Activated CD4-positive, alpha-beta T cell treated with anti-CD3 and anti-CD28 coated beads for 48 hours (primary cell): ENCODE data around the gene GM2A.
"Not testable (repeated sequence)": the region's sequence is repeated elsewhere in the genome, so short reads cannot be mapped to it uniquely, and the experiment has no call there.

Experiments used
- DNase-seq: peaks from one replicate; pipeline ENCODE4 v3.0.0-alpha.2; 2020

GM2A gene

DNA sequence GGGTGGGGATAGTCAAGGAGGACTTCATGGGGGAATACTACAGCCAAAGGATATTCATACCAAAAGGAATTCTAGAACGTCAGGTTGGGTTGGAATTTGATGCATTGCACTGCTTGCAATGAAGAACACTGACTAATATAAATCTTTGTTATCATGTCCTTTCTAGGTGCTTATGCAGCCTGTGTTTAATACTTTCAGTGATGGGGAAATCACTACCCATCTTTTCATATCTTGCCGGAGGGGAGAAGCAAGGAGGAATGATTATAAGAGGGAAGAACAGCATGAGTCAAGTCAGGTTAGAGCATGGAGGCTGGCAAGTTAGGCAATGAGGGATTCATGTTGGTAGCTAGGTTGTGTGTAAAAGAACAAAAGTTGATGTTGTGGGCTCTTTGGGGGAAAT lies 24.0 kb upstream of the GM2A start:
- no peak for DNase-seq

DNA sequence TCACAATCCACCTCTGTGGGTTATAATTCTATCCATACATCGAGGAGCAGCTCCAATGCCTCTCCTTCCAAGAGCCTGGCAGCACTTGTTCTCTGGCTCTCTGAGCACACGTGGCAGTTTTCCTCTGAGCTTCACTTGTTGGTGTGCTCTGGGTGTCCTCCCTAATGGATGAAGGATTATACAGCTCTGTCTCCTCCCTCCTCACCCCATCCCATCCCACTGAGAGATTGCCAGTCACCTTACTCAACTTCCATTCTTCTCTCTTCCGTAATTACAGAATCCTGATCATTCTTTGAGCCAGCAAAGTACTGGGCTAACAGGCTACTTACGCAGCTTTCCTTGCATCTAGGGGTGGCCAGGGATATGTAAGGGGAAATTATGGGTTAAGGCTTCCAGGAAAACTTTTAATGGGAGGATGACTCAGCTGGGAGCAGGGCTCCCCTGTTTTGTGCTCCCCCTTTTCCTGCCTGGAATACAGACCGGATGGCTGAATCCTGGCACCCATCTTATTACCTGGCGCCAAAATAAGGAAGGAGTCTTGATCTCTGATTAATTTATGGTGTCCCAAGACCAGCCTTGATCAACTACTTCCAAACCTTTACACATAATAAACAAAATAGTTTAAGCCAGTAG lies 22.8 kb upstream of the GM2A start:
- no peak for DNase-seq

DNA sequence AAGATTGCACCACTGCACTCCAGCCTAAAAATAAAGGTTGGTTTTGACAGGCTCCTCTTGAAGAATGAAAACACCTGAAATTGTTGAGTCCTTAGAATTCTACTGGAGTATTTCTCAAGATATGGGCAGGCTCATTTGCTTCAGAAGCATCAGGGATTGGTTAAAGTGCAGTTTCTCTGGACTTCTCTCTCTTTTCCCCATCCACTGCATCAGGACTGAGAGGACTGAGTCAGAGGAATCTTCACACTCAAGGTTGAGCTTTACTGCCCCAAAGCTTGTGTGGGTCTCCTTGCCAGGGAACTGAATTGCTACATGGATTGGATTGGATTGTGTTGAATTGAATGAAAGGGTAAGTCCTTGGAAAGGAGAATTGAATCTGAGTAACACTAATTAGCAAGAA lies 21.6 kb upstream of the GM2A start:
- DNase-seq, result no peak

DNA sequence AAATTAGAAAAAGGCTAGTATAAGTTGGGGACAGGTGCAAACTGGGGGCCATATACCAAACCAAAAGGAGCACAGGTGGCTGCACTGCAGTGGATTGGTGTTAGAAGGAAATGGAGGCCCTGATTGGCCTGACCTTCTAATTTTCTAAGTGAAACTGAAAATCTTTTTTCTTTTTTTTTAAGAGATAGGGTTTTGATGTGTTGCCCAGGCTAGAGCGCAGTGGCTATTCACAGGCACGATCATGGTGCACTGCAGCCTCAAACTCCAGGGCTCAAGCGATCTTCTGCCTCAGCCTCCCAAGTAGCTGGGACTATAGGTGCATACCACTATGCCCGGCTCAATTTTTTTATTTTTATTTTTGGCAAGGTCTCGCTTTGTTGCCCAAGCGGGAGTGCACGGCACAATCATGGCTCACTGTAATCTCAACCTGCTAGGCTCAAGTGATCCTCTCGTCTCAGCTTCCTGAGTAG lies 19.3 kb upstream of the GM2A start:
- DNase-seq, result no peak

DNA sequence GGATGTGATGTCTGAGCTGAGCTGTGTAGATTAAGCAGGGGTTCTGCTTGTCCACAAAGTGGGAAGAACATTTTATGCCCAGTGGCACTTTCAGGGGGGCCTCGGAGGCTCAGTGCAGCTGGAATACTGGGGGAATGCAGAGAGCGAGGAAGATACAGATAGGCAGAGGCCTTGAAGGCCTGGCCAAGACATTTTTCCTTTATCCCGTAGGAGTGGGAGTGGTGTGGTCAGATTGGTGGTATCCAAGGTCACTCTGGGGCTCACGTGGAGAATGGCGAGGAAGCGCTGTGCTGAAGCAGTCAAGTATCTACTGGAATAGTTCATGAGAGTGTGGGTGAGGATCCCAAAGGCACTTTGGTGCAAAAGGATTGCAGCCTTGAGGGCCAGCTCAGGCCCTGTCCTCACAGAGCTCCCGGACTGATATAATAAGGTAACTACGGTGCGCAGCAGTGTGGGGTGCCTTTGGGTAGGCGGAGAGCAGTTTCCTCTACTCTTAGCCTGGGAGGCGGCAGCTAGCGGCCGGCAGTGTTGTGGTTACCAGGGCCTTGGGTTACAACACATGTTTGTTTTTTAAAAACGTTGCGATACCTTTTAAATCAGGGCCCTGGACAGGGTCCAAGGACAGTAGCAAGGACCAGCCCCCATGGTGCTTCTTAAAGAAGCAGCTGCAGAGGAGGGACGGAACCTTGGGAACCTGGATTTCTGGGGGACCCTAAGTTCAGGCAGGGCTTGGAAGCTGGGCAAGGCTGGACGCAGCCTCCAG lies 18.3 kb upstream of the GM2A start:
- DNase-seq, result peak; percentile 32

DNA sequence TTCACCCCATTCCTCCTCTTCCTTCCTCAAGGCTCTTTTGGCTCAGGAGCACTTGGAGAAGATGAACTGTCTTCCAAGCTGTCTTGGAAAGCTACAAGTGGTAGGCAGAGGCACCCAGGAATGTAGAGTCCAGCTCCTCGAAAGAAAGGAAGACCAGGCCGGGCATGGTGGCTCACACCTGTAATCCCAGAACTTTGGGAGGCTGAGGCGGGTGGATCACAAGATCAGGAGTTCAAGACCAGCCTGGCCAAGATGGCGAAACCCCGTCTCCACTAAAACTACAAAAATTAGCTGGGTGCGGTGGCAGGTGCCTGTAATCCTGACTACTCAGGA lies 17.8 kb upstream of the GM2A start:
- DNase-seq, result not testable (repeated sequence)

DNA sequence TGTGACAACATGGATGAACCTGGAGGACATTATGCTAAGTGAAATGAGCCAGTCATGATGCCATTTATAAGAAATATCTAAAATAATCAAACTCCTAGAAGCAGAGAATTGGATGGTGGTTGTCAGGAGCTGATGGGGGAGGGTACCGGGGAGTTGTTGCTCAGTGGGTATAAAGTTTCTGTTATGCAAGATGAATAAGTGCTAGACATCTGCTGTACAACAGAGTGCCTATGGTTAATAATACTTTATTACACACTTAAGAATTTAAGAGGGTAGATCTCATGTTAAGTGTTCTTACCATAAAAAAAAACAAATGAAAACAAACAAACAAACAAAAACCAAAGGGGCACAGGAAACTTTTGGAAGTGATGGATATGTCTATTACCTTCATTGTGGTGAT lies 16.1 kb upstream of the GM2A start:
- DNase-seq, result no peak

DNA sequence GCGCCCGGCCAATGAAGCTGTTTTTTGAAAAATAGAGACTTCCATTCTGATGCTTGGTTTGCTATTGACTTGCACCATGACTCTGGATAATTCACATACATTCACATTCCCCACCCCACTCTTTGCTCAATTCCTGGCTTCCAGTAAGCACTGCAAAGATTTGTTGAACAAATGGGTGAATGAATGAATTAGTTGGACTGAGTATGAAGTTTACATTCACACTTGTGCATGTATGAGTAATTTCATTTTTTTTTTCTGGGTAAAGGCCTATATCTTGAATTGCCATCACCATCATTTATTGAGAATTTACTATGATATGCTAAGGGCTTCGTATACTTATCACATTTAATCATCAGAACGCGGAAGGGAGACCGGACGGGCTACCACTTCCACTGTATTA lies 15.3 kb upstream of the GM2A start:
- no peak for DNase-seq

DNA sequence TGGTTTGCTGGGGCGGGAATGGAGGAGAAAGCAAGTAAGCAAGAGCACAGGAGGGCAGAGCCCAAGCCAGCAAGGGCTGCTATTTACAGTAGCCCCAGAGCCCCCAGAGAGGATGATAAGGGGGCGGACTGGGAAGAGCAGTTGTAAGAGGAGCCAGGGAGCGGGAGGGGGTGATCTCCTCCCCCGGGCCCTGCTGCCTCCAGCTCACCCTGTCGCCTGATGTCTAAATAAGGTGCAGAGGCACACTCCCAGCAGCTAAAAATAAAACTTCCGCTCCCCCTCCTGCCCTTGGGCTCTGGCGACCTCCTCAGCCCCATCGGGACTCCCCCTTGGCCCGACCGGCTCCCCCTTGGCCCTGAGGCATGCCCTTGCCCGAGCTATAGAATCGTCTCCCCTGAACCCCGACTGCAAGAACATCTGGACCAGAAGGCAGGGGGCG lies 14.7 kb upstream of the GM2A start:
- no peak for DNase-seq

DNA sequence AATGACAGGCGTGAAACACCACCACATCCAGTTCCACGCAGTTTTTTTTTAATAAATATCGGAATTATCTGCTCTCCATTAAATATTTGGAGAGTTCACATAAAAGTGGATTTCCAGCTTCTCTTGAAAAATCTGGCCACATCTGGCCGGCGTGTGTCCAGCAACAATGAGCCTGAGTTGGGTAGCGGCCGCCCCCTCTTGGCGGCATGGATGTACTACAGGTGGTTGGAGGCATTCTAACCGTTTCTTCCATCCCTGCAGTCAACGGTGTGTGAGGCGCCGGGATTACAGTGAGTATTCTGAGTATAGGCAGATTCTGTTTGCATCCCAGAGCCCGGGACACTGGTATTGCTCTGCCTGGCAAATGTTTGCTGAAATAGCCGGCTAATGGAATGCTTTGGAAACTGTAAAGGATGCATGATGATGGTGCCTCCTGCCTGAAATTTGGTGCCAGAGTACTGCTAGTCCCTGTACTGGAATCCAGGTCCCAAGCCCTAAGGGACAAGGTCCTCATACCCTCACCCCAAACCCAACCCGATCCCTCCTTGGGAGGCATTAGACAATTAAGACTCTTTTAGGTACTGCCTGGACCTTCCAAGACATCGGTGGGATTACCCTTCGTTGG lies 13.6 kb upstream of the GM2A start:
- DNase-seq, result peak; percentile 75

DNA sequence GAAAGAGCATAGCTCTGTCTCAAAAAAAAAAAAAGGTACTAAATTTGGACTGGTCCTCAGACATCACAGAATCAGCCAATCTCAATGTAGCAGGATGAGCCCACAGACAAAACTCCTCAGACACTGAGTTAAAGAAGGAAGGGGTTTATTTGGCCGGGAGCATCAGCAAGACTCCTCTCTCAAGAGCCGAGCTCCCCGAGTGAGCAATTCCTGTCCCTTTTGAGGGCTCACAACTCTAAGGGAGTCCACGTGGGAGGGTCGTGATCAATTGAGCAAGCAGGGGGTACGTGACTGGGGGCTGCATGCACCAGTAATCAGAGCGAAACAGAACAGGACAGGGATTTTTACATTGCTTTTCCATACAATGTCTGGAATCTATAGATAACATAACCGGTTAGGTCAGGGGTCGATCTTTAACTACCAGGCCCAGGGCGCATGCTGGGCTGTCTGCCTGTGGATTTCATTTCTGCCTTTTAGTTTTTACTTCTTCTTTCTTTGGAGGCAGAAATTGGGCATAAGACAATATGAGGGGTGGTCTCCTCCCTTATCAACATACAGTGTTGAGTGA lies 12.6 kb upstream of the GM2A start:
- not testable (repeated sequence) for DNase-seq

DNA sequence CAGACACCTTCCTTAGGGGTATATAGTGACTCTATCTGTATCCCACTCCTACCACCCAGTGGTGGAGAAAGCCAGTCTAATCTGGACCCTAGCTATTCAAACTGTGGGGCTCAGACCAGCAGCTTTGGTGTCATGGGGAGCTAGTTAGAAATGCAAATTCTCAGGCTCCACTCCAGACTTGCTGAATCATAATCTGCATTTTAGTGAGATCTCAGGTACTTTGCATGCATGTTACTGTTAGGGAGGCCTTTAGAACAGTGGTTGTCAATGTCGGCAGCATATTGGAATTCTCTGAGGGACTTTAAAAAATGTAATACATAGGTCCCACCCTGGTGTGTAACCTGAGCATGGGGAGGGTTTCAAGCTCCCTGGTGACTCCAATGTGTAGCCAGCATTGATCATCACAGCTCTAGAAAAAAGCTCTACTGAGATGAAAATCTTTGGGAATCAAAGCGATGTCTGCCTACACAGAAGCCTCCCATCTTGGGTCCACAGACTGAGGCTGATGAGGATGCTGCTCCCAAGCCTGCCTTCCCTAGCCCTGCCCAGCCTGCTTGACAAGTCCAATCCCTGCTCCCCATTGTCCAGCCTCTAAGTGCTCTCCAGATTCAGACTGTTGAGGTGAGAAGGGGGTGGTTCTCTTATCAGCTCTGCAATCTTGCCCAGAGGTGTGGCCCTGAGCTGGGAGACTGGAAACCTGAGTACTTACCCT lies 11.9 kb upstream of the GM2A start:
- DNase-seq, result no peak

DNA sequence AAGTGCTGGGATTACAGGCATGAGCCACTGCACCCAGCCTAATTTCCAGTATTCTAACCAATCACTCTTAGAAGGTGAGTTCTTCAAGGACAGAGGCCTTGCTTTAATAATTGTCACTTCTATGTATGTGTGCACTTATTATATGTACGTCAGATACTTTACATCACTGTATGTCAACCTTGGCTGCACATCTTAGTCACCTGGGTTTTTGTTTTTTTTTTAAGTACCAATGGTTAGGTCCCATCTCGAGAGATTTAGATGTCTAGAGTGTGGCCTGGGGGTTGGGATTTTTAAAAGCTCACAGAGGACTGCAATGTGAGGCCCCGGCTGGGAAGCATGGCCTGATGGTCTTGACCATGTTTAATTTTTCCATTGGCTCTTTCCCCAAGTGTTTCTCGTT lies 9.9 kb upstream of the GM2A start:
- DNase-seq, result no peak

DNA sequence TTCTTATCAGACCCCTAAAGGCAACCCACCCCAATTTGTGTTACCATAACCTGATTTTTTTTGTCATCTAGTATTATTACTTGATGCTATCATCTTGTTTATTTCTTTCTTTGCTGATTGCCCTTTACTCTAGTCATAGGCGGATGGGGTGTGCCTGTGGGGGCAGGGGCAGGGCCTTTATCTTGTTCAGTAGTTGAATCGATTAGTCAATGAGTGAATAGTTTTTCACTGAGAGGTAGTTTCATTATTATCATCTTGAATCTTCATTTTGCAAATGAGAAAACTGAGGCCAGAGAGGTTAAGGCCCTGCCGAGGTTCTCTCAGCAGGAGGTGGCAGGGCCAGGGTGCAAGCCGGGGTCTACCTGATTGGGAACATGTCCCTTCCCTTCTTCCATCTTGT lies 9.4 kb upstream of the GM2A start:
- peak; percentile 55 for DNase-seq

DNA sequence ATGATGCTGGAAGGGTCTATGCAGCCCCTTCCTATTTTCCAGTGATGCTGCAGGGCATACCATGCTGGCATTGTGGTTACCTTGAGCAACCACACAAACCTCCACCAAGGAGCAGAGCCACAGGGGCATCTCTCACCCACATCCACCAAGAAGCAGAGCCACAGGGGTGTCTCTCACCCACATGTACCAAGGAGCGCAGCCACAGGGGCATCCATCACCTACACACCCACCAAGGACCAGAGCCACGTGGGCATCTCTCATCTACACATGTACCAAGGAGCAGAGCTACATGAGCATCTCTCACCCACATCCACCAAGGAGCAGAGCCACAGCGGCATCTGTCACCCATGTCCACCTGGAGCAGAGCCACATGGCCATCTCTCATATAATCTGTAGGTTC lies 8.8 kb upstream of the GM2A start:
- no peak for DNase-seq

DNA sequence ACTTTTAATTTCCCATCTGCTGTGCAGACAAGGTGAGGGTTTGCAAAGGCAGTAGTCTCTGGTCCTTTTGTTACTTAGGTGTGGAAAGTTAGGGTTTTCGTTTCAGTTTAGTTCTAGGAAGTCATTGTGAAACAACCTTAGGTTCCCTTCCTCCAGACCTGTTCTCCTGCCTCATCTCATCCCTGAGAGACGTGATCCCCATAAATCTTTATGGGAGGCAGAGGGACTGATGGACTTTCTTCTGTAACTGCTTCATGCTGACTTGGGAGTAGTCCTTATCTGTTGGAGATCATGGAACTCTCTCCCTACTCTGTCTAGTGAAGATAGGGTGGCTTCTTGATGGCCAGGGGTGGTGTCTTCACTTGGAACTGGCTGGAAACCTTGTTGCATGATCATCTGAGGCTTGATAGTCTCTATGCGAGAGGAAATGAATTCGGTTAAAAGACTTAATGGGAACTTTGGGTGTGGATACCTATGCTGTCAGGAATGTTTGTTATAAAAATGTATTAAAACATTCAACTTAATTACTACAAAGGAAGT lies 7.2 kb upstream of the GM2A start:
- no peak for DNase-seq

DNA sequence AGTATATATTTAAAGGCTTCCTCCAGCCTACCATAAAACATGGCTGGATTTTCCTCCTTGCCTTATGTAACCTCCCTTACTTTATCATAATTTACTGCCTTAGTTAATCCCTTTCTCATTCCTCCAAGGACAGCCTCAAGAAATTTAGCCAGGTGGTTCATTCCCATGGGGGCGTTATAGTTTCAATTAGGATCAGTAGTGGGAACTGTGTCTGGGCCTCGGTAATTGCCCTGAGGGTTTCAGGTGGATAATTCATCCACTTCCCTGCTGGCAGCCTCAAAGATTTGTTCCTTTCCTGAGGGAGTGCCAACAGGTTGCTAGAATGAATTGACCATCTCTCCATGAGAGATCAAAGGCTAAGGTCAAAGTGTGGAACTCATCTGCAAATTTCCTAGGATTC lies 4.3 kb upstream of the GM2A start:
- no peak for DNase-seq

DNA sequence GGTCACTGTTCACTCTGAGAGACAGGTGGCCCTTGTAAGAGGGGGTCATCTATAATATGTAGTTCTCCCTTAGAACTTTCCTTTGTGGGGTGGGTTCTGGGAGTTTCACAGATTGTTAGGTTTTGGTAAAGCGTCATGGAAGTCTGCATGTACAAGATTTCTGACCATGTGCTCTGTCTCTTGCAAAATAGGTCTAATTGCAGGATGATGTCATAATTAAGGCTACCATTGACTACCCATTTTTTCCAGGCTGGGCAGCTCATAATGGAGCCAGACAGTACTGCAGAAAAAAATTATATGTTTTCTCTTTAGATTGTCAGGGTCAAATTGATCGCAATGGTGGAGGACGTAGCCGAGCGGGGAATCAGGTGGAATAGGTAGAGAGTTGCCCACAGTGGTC lies 3.7 kb upstream of the GM2A start:
- no peak for DNase-seq

DNA sequence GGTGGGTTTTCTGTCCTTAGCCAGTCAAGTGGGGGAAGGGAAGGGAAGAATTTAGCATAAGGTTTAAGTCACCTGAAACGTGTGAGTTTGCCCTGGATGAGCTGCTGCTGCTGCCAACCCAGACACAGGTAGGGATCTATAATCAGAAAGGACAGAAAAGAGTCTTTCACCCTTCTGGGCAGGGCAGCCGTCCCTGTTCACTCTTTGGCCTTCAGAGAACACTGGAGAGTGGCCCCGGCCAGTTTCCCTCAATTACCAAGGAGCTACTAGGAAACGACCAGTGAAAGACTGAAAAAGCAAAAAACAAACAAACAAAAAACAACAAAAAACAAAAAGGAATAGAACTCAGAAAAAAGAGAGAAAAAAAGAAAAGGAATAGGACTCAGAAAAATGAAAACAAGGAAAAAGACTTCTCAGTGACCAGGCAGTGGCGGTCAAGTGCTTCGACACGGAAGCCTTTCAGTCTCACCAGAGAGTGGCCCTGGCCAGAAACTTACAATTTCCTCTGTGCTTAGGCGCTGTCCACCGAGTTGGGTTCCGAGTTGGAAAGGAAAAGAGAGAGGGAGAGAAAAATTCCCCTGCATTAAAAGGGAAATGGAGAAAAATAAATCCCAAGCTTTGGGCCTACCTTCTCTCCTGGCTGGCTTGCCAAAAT lies 2.5 kb upstream of the GM2A start:
- no peak for DNase-seq

DNA sequence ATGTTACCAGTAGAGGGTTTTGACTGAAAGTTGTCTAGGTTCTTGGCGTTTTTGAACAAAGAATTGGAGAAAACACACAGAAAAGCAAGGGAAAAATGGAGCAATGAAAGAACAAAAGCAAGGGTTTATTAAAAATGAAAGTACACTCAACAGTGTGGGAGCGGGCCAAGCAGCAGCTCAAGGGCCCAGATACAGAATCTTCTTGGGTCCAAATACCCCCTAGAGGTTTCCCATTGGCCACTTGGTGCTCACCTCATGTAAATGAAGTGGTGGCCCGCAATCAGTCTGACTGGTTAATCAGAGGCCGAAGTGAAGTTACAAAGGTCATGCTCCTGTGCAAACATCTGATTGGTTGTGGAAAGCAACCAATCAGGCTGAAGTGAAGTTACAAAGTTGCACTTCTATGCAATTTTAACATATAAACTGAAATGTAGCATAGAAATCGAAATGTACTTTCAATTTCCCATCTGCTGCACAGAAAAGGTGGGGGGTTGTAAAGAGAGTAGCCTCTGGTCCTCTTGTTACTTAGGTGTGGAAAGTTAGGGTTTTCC lies 1.9 kb upstream of the GM2A start:
- DNase-seq, result peak; percentile 54

DNA sequence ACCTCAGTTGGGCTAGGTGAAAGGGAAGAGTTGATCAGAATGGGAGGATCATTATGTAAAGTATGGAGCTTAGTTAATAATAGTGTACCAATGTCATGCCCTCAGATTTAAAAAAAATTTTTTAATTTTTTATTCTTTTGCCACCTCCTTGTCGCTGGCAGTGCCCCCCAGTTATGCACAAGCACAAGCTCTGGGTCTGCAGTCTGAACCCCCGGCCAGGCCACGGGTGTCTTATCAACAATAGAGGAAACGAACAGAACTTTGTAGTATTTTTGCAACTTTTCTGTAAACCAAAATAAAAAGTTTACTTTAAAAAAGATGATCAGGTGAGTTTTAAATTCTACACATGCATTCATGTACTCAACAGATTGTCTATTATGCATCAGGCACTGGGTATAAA lies 1.4 kb upstream of the GM2A start:
- no peak for DNase-seq

DNA sequence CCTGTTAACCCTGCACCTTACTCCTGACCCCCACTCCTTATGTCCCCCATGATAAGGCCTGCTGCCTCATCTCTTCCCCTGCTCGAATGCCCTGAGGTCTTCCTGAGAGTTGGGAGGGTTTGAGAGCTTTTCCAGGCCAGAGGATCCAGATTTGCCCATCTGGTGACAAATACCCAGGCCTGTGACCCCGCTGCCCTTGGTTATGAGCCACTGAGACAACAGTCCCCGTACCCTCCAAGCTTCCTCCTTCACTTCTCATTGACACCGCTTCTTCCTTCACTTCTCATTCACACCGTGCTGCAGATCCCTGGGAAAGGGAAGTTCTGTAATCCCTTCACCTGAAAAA lies 593 bp downstream of the GM2A start:
- no peak for DNase-seq
